RWPE1 (cell line): ENCODE results near the gene KDM8.
"Not testable (repeated sequence)": the region's sequence is repeated elsewhere in the genome, so short reads cannot be mapped to it uniquely, and the experiment has no call there.

Experiments used
- CTCF ChIA-PET: fragments of 350-600 bp; sonication (Branson Sonifier 250); formaldehyde crosslinking; extraction: SDS; loops from one replicate; lab custom pipeline; 2021; lab: Yijun Ruan, JAX
- POLR2A ChIA-PET: fragments of 400-600 bp; formaldehyde crosslinking; extraction: SDS; loops from one replicate; lab custom pipeline; 2020; ENCODE audit warnings: antibody characterized with exemption; ENCODE audit not compliant: low non-redundant PET; lab: Yijun Ruan, JAX
- DNase-seq: peaks from one replicate; pipeline ENCODE4 v3.0.0; 2012; ENCODE audit warnings: low spot score
- H3K27ac ChIP-seq: fragments of 450-650 bp; 2 replicates; pipeline ENCODE4 v1.5.1; 2017
- TF ChIP-seq, protein P1 (sequence below): fragments of 450-650 bp; conservative IDR thresholded peaks from 2 replicates; pipeline ENCODE4 v1.5.1; 2017; ENCODE audit warnings: low read depth, mild to moderate bottlenecking

KDM8 gene

DNA sequence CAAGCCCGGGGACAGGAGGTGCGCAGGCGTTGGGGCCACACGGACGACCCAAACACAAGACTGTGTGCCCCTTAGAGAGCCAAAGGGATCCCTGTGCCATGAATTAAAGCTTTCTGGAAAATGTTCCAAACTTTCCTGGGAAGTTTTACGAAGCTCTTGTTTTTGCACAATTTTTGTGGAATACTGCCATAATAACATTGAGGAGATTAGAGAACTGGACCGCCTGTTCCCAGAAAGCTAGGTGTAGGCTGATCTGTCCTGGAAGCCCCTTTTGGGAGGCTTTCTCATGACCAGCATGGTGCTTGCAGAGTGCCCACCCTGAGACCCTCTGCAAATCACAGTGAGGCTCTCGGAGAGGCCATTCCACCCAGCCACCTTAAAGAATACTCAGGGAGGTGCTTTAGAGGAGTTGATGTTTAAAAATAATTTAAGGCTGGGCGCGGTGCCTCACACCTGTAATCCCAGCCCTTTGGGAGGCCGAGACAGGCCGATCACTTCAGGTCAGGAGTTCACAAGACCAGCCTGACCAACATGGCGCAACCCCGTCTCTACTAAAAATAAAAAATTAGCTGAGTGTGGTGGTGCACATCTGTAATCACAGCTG, 1.1 kb downstream of the KDM8 start:
- ChIA-PET CTCF (interaction anchor here (0.6 kb wide), 1 partner anchor 1971 kb away, joined by 4 read pairs; no protein-coding TSS in a partner anchor), POLR2A (no interaction called here)
- no peak for DNase-seq
- H3K27ac ChIP-seq: peak overlapping the region; percentile 94
- TF ChIP-seq, protein P1, sequence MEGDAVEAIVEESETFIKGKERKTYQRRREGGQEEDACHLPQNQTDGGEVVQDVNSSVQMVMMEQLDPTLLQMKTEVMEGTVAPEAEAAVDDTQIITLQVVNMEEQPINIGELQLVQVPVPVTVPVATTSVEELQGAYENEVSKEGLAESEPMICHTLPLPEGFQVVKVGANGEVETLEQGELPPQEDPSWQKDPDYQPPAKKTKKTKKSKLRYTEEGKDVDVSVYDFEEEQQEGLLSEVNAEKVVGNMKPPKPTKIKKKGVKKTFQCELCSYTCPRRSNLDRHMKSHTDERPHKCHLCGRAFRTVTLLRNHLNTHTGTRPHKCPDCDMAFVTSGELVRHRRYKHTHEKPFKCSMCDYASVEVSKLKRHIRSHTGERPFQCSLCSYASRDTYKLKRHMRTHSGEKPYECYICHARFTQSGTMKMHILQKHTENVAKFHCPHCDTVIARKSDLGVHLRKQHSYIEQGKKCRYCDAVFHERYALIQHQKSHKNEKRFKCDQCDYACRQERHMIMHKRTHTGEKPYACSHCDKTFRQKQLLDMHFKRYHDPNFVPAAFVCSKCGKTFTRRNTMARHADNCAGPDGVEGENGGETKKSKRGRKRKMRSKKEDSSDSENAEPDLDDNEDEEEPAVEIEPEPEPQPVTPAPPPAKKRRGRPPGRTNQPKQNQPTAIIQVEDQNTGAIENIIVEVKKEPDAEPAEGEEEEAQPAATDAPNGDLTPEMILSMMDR: no peak

DNA sequence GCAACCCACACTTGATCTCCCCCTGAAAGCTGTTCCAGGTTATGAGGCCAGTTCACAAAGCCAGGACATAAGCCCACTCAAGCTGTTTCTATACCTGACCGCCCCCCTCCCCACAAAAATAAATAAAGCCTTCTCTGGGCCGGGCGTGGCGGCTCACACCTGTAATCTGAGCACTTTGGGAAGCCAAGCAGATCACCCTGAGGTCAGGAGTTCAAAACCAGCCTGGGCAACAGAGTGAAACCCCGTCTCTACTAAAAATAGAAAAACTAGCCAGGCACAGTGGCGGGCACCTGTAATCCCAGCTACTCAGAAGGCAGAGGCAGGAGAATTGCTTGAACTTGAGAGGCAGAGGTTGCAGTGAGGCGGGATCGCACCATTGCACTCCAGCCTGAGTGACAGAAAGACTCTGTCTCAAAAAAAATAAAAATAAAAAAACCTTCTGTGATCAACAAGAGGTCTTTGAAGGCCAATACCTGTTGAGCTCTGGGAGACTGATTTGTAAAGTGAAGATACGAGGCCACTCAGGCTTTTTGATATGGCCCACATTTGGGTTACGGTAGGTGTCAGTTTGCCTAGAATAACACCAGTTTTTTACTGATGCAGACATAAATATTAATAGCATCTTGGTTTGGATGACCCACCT, 2.2 kb downstream of the KDM8 start:
- no peak overlapping the region for H3K27ac ChIP-seq
- TF ChIP-seq, protein P1: no peak
- ChIA-PET POLR2A (no interaction called here), CTCF (no interaction called here)
- no peak for DNase-seq

DNA sequence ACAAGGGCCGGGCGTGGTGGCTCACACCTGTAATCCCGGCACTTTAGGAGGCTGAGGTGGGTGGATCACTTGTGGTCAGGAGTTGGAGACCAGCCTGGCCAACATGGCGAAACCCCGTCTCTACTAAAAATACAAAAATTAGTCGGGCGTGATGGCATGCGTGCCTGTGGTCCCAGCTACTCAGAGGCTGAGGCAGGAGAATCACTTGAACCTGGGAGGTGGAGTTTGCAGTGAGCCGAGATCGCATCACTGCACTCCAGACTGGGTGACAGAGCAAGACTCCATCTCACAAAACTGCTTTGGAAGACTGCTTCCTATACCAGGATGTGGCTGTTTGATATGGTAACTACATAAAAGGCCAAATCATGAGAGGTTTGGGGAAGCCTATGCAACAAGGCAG, 3.8 kb downstream of the KDM8 start:
- H3K27ac ChIP-seq, POLR2A ChIA-PET, CTCF ChIA-PET, DNase-seq: not testable (repeated sequence)

DNA sequence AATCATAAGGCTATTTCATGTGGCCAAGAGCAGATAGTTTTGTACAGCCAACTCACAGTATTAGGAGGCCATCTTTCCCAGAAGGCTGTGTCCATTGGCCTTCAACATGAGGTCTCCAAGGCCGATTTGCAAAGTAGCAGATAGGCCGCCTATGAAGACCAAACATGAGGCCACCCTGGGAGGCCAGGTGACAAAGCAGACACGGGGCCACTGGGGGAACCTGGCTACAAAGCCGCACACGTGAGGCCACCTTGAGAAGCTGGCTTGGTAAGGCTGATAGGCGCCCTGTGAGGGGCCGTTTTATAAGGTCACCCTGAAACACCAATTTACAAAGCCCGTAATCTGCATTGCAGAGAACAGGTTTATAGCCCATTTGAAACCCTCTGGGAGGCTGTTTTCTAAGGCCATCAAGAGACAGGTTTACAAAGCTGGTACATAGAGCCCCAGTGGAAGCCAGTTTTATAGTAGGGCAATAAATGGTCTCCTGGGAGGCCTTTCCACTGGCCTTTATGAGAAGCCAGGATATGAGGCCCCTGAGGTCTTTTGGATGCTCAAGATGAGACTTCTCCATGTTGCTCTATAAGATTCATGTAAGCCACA, 4.9 kb downstream of the KDM8 start:
- TF ChIP-seq, protein P1: no peak
- ChIA-PET CTCF (no interaction called here), POLR2A (no interaction called here)
- H3K27ac ChIP-seq: no peak overlapping the region
- no peak for DNase-seq

DNA sequence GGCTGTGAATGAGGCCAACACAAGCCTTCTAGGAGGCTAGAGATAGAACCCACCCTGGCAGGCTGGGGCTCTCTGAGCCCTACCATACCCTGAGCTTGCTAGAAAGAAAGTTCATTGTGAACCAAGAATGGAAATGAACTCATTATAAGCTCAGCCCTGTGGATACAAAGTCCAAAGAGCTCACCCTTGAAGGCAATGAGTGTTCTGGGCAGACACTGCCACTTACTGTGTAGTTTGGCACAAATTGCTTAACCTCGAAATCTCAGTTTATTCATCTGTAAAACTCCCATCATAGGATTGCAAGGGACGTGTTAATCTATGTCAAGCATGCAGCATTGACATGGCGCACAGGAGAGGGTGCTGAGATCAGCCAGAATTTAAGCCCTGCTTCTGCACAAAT, 5.5 kb downstream of the KDM8 start:
- ChIA-PET POLR2A (no interaction called here), CTCF (no interaction called here)
- no peak overlapping the region for H3K27ac ChIP-seq
- TF ChIP-seq, protein P1: no peak
- no peak for DNase-seq

DNA sequence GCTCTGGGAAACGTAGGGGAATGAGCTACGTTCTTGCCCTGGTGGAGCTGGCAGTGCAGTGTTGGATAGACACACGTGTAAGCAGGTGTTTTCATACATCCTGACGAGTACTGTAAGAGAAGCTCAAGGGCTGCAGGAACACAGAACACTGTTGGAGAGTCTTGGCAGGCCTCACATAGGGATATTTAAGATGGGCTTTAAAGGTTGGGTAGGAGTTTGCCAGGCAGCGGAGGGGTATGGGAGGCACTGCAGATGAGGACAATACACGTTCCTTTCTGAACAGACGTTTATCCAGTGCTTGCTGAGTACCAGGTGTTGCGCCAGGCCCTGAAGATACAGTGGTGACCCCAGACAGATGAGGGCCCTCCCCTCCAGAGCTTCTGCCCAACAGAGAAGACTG, 6.3 kb downstream of the KDM8 start:
- H3K27ac ChIP-seq: no peak overlapping the region
- POLR2A ChIA-PET: no interaction called here
- TF ChIP-seq, protein P1: no peak
- no peak for DNase-seq
- CTCF ChIA-PET: no interaction called here

DNA sequence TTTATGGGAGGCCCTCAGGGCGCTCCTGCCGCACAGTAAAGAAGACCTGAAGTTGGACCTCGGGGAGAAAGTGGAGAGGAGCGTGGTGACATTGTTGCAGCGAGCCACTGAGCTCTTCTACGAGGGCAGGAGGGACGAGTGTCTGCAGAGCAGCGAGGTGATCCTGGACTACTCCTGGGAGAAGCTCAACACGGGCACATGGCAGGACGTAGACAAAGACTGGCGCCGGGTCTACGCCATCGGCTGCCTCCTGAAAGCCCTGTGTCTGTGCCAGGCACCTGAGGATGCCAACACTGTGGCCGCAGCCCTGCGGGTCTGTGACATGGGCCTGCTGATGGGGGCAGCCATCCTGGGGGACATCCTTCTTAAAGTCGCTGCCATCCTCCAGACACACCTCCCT, 6.8 kb downstream of the KDM8 start:
- TF ChIP-seq, protein P1: no peak
- ChIA-PET POLR2A (no interaction called here), CTCF (no interaction called here)
- no peak overlapping the region for H3K27ac ChIP-seq
- DNase-seq: no peak
